ENCODE data around the gene DACT3. TPM values are rescaled to one million over a fixed set of nuclear protein-coding genes. Genes with fewer than 3 reads are reported as not detected.

DACT3 gene
- total and polyA plus RNA-seq, 2 of the 4 experiments (the other 2 are of a cell fraction): 1.6 to 4.9 TPM

GRCh38 chr19:46608581-46609345 lies 52.2 kb downstream of the DACT3 start (continued):
- no peak for TF ChIP-seq BHLHE40 (IDR thresholded peaks at IDR 0.05; ENCODE audit: low read depth, low read length)
- no peak for TF ChIP-seq CEBPB (IDR thresholded peaks at IDR 0.05; ENCODE audit: low read depth, low read length)
- TF ChIP-seq RFX5 (IDR thresholded peaks at IDR 0.05; ENCODE audit: low read depth, low read length): no peak
- no peak for TF ChIP-seq CHD1 (IDR thresholded peaks at IDR 0.05; ENCODE audit: low read depth, low read length)
- TF ChIP-seq MXI1 (IDR thresholded peaks at IDR 0.05; ENCODE audit: borderline replicate concordance, low read depth, low read length): no peak
- TF ChIP-seq, protein P1, sequence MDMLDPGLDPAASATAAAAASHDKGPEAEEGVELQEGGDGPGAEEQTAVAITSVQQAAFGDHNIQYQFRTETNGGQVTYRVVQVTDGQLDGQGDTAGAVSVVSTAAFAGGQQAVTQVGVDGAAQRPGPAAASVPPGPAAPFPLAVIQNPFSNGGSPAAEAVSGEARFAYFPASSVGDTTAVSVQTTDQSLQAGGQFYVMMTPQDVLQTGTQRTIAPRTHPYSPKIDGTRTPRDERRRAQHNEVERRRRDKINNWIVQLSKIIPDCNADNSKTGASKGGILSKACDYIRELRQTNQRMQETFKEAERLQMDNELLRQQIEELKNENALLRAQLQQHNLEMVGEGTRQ (IDR thresholded peaks at IDR 0.05; ENCODE audit: low read depth, low read length): no peak
